Testis (tissue), 3 donors: Measurements from ENCODE around the gene SLC36A1. TPM values are rescaled to one million over a fixed set of nuclear protein-coding genes. Genes with fewer than 3 reads are reported as not detected.

Source experiments
- DNase-seq: peaks from one replicate; pipeline ENCODE4 v3.0.0-alpha.2; 2019
- H3K27ac ChIP-seq, 2 donors: fragments of 200-600 bp; sonication (generic); one replicate each; pipeline ENCODE4 v1.5.1; 2019
- H3K27me3 ChIP-seq: fragments of 200-600 bp; sonication (generic); one replicate; pipeline ENCODE4 v1.5.1; 2019
- H3K36me3 ChIP-seq: fragments of 200-600 bp; sonication (generic); one replicate; pipeline ENCODE4 v1.5.1; 2017; ENCODE audit warnings: low read depth; ENCODE audit errors: missing control alignments
- H3K4me1 ChIP-seq: fragments of 200-600 bp; sonication (generic); one replicate; pipeline ENCODE4 v1.5.1; 2019
- H3K4me3 ChIP-seq, 2 donors: fragments of 200-600 bp; sonication (generic); one replicate each; pipeline ENCODE4 v1.5.1; 2017 to 2019
- H3K9me3 ChIP-seq: fragments of 200-600 bp; sonication (generic); one replicate; pipeline ENCODE4 v1.5.1; 2017
- POLR2A ChIP-seq: fragments of 450-650 bp; IDR thresholded peaks from one replicate; pipeline ENCODE4 v1.6.1; 2017; ENCODE audit warnings: antibody characterized with exemption, mild to moderate bottlenecking, moderate library complexity
- WGBS, 2 donors: methylation state at CpG; one replicate each; pipeline ENCODE4 v1.1.5; 2018; 5-methylcytosine and 5-hydroxymethylcytosine counted together
- intact Hi-C: fragments of 100-400 bp; cut with DNase I; formaldehyde crosslinking; loops from one replicate; pipeline ENCODE4 v1.15.1; 2023; ENCODE audit warnings: low total_unique reads
- polyA plus RNA-seq: library from polyadenylated mRNA; stranded (reverse); fragments of 350-450 nt; fragmentation: Illumina TruSeq; extraction: RNeasy Lipid Tissue Mini Kit (QIAGEN cat#74804); gene quantifications from one replicate; pipeline ENCODE4 v1.2.3, GENCODE V29; 2014; ENCODE audit warnings: low read depth, low replicate concordance; ENCODE audit not compliant: insufficient read depth
- total RNA-seq, 2 donors: library from RNA; depleted of rRNA; stranded (reverse); fragments of >200 nt; gene quantifications; one replicate each; pipeline ENCODE4 v1.2.3, GENCODE V29; 2016
- TF ChIP-seq, protein P1 (sequence below), 3 experiments: fragments of 450-650 bp in 2 of 3; fragments of 200-600 bp in 1 of 3; sonication (generic) in 1 of 3; IDR thresholded peaks; one replicate each; pipeline ENCODE4 v1.5.1; 2016 to 2019; ENCODE audit warnings: antibody characterized with exemption in 3 of 3, mild to moderate bottlenecking in 2 of 3, moderate library complexity in 1 of 3

The SLC36A1 gene
- total and polyA plus RNA-seq, 3 donors from 2014 or later = 31.2 to 33.4 (median 31.3) TPM

GRCh38 chr5:151531581-151531980 is 84.2 kb downstream of the SLC36A1 start:
- intact Hi-C loops = no loop called here
- Histone ChIP-seq H3K4me3 (no peak overlapping the region), H3K27me3 (no peaks in the 10 kb centered on the region), H3K9me3 (no peaks in the 10 kb centered on the region), H3K27ac (no peak overlapping the region), H3K4me1 (no peaks in the 10 kb centered on the region), H3K36me3 (no peaks in the 10 kb centered on the region)
- 67 to 80% methylated on average over 3 to 30 of the region's 30 CpGs for WGBS, 2 donors
- DNase-seq = no peak
- TF ChIP-seq, protein P1, sequence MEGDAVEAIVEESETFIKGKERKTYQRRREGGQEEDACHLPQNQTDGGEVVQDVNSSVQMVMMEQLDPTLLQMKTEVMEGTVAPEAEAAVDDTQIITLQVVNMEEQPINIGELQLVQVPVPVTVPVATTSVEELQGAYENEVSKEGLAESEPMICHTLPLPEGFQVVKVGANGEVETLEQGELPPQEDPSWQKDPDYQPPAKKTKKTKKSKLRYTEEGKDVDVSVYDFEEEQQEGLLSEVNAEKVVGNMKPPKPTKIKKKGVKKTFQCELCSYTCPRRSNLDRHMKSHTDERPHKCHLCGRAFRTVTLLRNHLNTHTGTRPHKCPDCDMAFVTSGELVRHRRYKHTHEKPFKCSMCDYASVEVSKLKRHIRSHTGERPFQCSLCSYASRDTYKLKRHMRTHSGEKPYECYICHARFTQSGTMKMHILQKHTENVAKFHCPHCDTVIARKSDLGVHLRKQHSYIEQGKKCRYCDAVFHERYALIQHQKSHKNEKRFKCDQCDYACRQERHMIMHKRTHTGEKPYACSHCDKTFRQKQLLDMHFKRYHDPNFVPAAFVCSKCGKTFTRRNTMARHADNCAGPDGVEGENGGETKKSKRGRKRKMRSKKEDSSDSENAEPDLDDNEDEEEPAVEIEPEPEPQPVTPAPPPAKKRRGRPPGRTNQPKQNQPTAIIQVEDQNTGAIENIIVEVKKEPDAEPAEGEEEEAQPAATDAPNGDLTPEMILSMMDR (IDR thresholded peaks at IDR 0.05) = no peak
- no peak for TF ChIP-seq POLR2A

DNA sequence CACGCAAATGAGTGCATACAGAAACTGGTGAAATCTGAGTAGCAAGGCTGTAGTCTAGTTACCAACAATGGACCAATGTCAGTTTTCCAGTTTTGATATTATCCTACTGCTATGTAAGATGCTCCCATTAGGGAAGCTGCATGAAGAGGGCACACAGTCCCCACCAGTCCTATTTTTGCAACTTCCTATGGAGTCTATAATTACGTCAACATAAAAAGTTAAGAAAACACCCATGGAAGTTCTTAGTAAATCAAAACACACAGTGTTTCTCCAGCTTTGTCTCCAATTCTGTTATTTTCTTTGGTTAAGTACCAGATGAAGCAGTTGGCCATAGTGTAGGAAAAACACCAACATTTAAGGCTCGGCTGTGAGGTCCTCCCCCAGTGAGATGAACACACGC is 85.0 kb downstream of the SLC36A1 start:
- intact Hi-C loops = no loop called here
- H3K27me3 ChIP-seq = no peaks in the 10 kb centered on the region
- H3K4me1 ChIP-seq = no peaks in the 10 kb centered on the region
- H3K36me3 ChIP-seq = no peaks in the 10 kb centered on the region
- no peak for DNase-seq
- no peaks in the 10 kb centered on the region for H3K9me3 ChIP-seq
- no peak overlapping the region for H3K4me3 ChIP-seq
- no peak overlapping the region for H3K27ac ChIP-seq
- TF ChIP-seq POLR2A = no peak
- TF ChIP-seq, protein P1 (IDR thresholded peaks at IDR 0.05) = no peak
- WGBS, 2 donors = 73 to 75% methylated on average over 4 of the region's 4 CpGs

- Histone ChIP-seq H3K27ac (no peak overlapping the region), H3K4me1 (no peaks in the 10 kb centered on the region), H3K9me3 (no peaks in the 10 kb centered on the region), H3K36me3 (no peaks in the 10 kb centered on the region), H3K27me3 (no peaks in the 10 kb centered on the region), H3K4me3 (no peak overlapping the region)
- WGBS, 2 donors = 68 to 77% methylated on average over 9 to 11 of the region's 11 CpGs
- intact Hi-C loops = no loop called here
- no peak for DNase-seq
- TF ChIP-seq, protein P1 (IDR thresholded peaks at IDR 0.05) = no peak
- TF ChIP-seq POLR2A = no peak
These were observed 86.9 kb downstream of the SLC36A1 start for GRCh38 chr5:151534350-151534749.

DNA sequence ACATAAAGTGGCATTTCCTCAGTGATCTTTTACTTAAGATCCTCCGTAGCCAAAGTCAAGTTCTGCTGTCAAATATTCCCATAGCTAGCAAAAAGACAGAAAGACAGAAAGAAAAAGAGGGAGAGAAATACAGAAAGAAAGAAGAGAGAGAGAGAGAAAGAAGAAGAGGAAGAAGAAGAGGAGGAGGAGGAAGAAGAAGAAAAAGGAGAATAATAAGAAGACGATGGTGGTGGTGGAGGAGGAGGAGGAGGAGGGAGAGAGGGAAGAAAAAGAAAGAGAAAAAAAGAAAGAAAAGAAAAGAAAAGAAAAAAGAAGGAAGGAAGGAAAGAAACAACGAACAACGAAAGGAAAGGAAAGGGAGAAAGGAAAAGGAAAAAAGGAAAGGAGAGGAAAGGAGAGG is 89.6 kb downstream of the SLC36A1 start:
- no peaks in the 10 kb centered on the region for H3K9me3 ChIP-seq
- no peak overlapping the region for H3K27ac ChIP-seq
- DNase-seq = no peak
- H3K4me3 ChIP-seq = no peak overlapping the region
- intact Hi-C loops = no loop called here
- H3K4me1 ChIP-seq = no peaks in the 10 kb centered on the region
- TF ChIP-seq, protein P1 (IDR thresholded peaks at IDR 0.05) = no peak
- TF ChIP-seq POLR2A = no peak
- no peaks in the 10 kb centered on the region for H3K36me3 ChIP-seq
- H3K27me3 ChIP-seq = no peaks in the 10 kb centered on the region
- 94 to 96% methylated on average over 4 of the region's 4 CpGs for WGBS, 2 donors

GRCh38 chr5:151541571-151541970 is 94.2 kb downstream of the SLC36A1 start:
- no peak overlapping the region for H3K4me3 ChIP-seq
- no peak for TF ChIP-seq POLR2A
- TF ChIP-seq, protein P1 (IDR thresholded peaks at IDR 0.05) = no peak
- 88 to 96% methylated on average over 2 of the region's 2 CpGs for WGBS, 2 donors

More at GRCh38 chr5:151541571-151541970, 94.2 kb downstream of the SLC36A1 start:
- Histone ChIP-seq H3K27me3 (no peaks in the 10 kb centered on the region), H3K4me1 (no peaks in the 10 kb centered on the region), H3K36me3 (no peaks in the 10 kb centered on the region), H3K27ac (no peak overlapping the region), H3K9me3 (no peaks in the 10 kb centered on the region)
- DNase-seq = no peak
- intact Hi-C loops = no loop called here
